WI38 (cell line): ENCODE measurements around the gene DCUN1D2.

ENCODE experiments used
- H3K4me3 ChIP-seq: 2 replicates; pipeline ENCODE4 v1.5.1; 2011; ENCODE audit warnings: low read depth, mild to moderate bottlenecking, control low read depth, low read length
- TF ChIP-seq, protein P1 (sequence below): IDR thresholded peaks from 2 replicates; pipeline ENCODE4 v1.5.1; 2012; ENCODE audit warnings: low read depth, mild to moderate bottlenecking, control low read depth, low read length

The DCUN1D2 gene

DNA sequence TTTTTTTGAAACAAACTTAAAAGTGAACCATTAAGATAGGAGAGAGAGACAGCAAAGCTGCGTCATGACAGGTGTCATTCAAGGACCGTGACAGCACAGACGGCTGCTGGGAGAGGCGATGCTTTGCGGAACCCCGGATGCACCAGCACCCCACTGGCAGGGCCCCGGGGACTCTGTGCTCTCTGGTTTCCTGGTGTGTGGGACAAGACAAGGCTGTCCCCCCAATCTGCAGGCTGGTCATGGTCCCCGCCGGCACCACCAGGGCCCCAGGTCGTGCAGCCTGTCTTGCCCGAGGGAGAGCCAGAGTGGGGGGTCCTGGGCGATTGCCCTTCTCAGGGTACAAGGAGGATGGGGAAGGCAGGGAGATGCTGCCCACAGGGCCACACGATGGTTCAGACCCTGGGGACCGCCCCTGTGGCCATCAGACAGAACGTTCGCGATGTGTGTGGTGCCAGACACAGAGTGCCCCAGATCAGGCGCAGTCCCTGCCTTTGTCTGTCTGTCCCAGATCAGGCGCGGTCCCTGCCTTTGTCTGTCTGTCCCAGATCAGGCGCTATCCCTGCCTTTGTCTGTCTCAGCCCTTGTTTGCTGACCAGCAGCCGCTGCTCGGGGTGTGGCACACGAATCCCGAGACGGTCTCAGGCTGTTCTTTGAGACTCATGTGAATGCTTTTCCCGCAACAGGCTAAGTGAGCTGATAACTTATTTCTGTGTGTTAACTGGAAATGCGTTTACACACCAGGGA is 73.3 kb downstream of the DCUN1D2 start:
- no peak overlapping the region for H3K4me3 ChIP-seq
- TF ChIP-seq, protein P1, sequence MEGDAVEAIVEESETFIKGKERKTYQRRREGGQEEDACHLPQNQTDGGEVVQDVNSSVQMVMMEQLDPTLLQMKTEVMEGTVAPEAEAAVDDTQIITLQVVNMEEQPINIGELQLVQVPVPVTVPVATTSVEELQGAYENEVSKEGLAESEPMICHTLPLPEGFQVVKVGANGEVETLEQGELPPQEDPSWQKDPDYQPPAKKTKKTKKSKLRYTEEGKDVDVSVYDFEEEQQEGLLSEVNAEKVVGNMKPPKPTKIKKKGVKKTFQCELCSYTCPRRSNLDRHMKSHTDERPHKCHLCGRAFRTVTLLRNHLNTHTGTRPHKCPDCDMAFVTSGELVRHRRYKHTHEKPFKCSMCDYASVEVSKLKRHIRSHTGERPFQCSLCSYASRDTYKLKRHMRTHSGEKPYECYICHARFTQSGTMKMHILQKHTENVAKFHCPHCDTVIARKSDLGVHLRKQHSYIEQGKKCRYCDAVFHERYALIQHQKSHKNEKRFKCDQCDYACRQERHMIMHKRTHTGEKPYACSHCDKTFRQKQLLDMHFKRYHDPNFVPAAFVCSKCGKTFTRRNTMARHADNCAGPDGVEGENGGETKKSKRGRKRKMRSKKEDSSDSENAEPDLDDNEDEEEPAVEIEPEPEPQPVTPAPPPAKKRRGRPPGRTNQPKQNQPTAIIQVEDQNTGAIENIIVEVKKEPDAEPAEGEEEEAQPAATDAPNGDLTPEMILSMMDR, result no peak

GRCh38 chr13:113415825-113416224 is 74.7 kb downstream of the DCUN1D2 start:
- H3K4me3 ChIP-seq, result no peak overlapping the region
- TF ChIP-seq, protein P1, result no peak

DNA sequence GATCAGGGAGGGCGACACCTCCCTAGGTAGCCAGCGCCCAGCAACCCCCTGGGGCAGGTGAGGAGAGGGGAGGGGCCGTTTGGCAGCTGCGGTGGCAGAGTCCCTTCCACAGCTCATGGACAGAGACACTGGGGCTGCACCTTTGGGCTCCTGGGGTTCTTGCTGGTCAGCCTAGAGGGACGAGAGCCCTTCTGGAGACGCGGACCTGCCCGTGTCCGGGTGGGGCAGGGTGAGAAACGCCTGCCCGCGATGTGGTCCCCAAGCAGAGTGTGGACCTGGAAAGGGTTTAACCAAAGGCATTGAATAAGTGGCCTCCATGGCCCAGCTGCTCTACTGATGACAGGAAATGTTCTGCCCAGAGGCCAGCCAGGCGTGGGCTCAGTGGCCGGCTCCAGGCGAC is 75.5 kb downstream of the DCUN1D2 start:
- no peak overlapping the region for H3K4me3 ChIP-seq
- TF ChIP-seq, protein P1, result no peak

- H3K4me3 ChIP-seq, result no peak overlapping the region
- TF ChIP-seq, protein P1, result no peak
Observed at GRCh38 chr13:113414335-113414734, 76.2 kb downstream of the DCUN1D2 start.

DNA sequence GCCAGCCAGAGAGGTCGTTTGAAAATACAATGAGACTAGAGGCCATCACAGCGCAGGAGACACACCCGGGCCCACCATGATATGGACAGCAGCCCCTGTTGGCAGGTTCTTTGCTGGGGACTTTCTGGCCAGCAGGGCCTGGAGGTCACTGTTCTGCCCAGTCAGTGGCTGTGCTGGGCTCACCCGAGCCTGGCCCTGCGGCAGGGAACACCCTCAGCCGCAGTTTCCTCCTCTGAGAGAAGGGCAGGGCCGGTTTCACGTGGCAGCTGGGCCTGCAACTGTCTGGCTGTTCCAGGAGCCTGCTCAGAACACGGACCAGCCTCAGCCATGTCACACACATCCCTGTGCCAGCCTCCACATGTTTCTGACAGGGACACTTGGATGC is 76.6 kb downstream of the DCUN1D2 start:
- H3K4me3 ChIP-seq, result no peak overlapping the region

DNA sequence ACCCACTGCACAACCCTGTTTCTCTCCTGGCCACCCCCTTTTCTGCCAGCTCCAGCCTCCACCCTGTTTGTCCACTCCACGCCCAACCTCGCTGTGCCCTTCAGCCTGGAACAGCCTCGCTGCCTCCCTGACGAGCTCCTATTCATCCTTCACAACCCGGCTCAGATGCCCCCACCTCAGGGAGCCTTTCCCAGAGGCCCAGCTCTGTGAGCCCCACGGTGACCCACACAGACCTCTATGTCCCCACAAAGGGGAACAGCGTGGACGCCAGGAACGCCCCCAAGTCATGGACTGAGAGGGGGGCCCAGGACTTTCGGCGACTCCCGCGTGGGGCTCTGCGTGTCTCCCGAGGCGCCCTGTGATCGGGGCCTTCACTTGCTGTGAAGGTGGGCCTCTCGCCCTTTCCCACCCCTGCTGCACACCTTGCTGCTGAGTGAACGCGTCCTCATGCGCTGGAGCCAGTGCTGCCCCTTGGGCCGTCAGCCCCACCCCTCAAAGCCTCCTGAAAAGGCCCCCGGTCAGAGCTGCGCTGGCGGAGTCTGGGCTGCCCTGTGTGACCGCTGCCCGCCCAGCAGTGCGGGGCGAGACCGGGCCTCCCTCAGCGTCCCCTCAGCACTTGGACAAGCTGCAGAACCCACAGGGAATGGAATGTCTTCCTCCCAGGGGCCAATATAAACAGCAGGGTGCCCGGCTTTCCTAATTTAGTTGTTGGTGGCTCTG is 77.2 kb downstream of the DCUN1D2 start:
- TF ChIP-seq, protein P1, result no peak
- H3K4me3 ChIP-seq, result no peak overlapping the region

More for the DNA sequence above, 76.6 kb downstream of the DCUN1D2 start:
- TF ChIP-seq, protein P1, result no peak

- TF ChIP-seq, protein P1, result no peak
- no peak overlapping the region for H3K4me3 ChIP-seq
Observed at GRCh38 chr13:113412440-113412839, 78.1 kb downstream of the DCUN1D2 start.
